Measurements from ENCODE around the gene SLC18A2. TPM values are rescaled to one million over a fixed set of nuclear protein-coding genes. Genes with fewer than 3 reads are reported as not detected.

SLC18A2 gene
- total and polyA plus RNA-seq, 10 of the 15 experiments (the other 5 are each of a cell fraction or from before 2014, with no cell fraction given): 0.06 to 1.1 (median 0.25) TPM; not detected in 5

- H3K27ac ChIP-seq (ENCODE audit: control insufficient read depth, insufficient read depth): no peak overlapping the region
- intact Hi-C loops (cut with micrococcal nuclease; ENCODE audit: unreplicated experiment) (no loop called here), in situ Hi-C loops (cut with MboI) (no loop called here)
- no TSS peak for BruUV-seq (replicated peaks)
- no peak for ATAC-seq
- ChIA-PET SMC1A (ENCODE audit: uncharacterized antibody, unreplicated experiment) (interaction anchor here (0.6 kb wide), 1 partner anchor 522 kb away, joined by 3 read pairs; no protein-coding TSS in a partner anchor), RAD21 (ENCODE audit: unreplicated experiment) (no interaction called here), CTCF (no interaction called here), POLR2A (interaction anchor here (0.6 kb wide), 1 partner anchor 200 kb away, joined by 3 read pairs; no protein-coding TSS in a partner anchor)
- no peak overlapping the region for H3K9ac ChIP-seq (ENCODE audit: control insufficient read depth, insufficient read depth, low read length)
- no peak for FAIRE-seq
- H4K20me1 ChIP-seq (ENCODE audit: control insufficient read depth, insufficient read depth): 0 out of 2 replicates have a peak, but pooled peaks cover 3% of the 10 kb centered on the region
- no peaks in the 10 kb centered on the region for H3K4me1 ChIP-seq (ENCODE audit: control insufficient read depth, insufficient read depth, low read length)
- TF ChIP-seq HDAC2 (IDR thresholded peaks at IDR 0.05): no peak
- TF ChIP-seq ZNF24 (IDR thresholded peaks at IDR 0.05): no peak
- no peak for TF ChIP-seq NR2F1 (conservative IDR thresholded peaks at IDR 0.05)
- TF ChIP-seq SUZ12 (IDR thresholded peaks at IDR 0.05; ENCODE audit: unreplicated experiment): no peak
- TF ChIP-seq SUPT20H (IDR thresholded peaks at IDR 0.05; ENCODE audit: borderline replicate concordance, control insufficient read depth, low read depth, low read length): no peak
- TF ChIP-seq RB1 (IDR thresholded peaks at IDR 0.05; ENCODE audit: borderline replicate concordance): no peak
- no peak for TF ChIP-seq NKRF (conservative IDR thresholded peaks at IDR 0.05)
- H3K79me2 ChIP-seq (ENCODE audit: control insufficient read depth, insufficient read depth, low read length): no peaks in the 10 kb centered on the region
- WGBS (ENCODE audit: insufficient coverage, insufficient replicate concordance, low lambda C conversion rate, missing lambda C conversion rate): 4% methylated on average over 2 of the region's 2 CpGs
- no peak for DNase-seq (ENCODE audit: low read depth, low spot score)
- H3K9me3 ChIP-seq (replicated peaks; ENCODE audit: control insufficient read depth, insufficient read depth, low read length): no peaks in the 10 kb centered on the region
- no peak overlapping the region for H3K4me3 ChIP-seq
- no peak overlapping the region for H3K4me2 ChIP-seq (ENCODE audit: control insufficient read depth, insufficient read depth)
- H3K27me3 ChIP-seq (replicated peaks in 1 of 2; ENCODE audit: control insufficient read depth in 2 of 2, insufficient read depth in 2 of 2, low read length in 1 of 2): no peaks in the 10 kb centered on the region; a peak in 1 of 4 replicates
- no peak overlapping the region for H2AFZ ChIP-seq (ENCODE audit: control insufficient read depth, low read depth, low read length)
- no peaks in the 10 kb centered on the region for H3K36me3 ChIP-seq (ENCODE audit: control insufficient read depth in 2 of 2, insufficient read depth in 2 of 2, low read length in 1 of 2)
Observed at GRCh38 chr10:117204316-117204715, 36.6 kb upstream of the SLC18A2 start.

Data from GM12878 (cell line).